ENCODE measurements around the gene FOXP1.
A peak's percentile ranks its signal among the peaks of the same experiment; 100 is the strongest.

FOXP1 gene

GRCh38 chr3:71392251-71392650 is 191.3 kb downstream of the FOXP1 start:
- no peak for DNase-seq

- no peak for DNase-seq
Observed at GRCh38 chr3:71391361-71391760, 192.2 kb downstream of the FOXP1 start.

GRCh38 chr3:71389911-71390573 is 193.5 kb downstream of the FOXP1 start:
- DNase-seq: peak; percentile 34 to 35

- DNase-seq: no peak
Observed at GRCh38 chr3:71389191-71389590, 194.3 kb downstream of the FOXP1 start.

- no peak for DNase-seq
Observed at GRCh38 chr3:71388535-71389120, 194.9 kb downstream of the FOXP1 start.

- DNase-seq: no peak
Observed at GRCh38 chr3:71387586-71387985, 195.9 kb downstream of the FOXP1 start.

- DNase-seq: no peak
Observed at GRCh38 chr3:71384837-71385716, 198.5 kb downstream of the FOXP1 start.

- no peak for DNase-seq
Observed at GRCh38 chr3:71384388-71384787, 199.1 kb downstream of the FOXP1 start.

- DNase-seq: no peak
Observed at GRCh38 chr3:71380096-71380495, 203.4 kb downstream of the FOXP1 start.

- no peak for DNase-seq
Observed at GRCh38 chr3:71378509-71378908, 205.0 kb downstream of the FOXP1 start.

- DNase-seq: no peak
Observed at GRCh38 chr3:71376911-71377310, 206.6 kb downstream of the FOXP1 start.

- DNase-seq: no peak
Observed at GRCh38 chr3:71376503-71376902, 207.0 kb downstream of the FOXP1 start.

GRCh38 chr3:71374582-71374981 is 208.9 kb downstream of the FOXP1 start:
- DNase-seq: no peak

- DNase-seq: no peak
Observed at GRCh38 chr3:71372911-71373637, 210.5 kb downstream of the FOXP1 start.

GRCh38 chr3:71372241-71372768 is 211.2 kb downstream of the FOXP1 start:
- no peak for DNase-seq

GRCh38 chr3:71371282-71371681 is 212.2 kb downstream of the FOXP1 start:
- DNase-seq: no peak

GRCh38 chr3:71370467-71370866 is 213.1 kb downstream of the FOXP1 start:
- no peak for DNase-seq

- no peak for DNase-seq
Observed at GRCh38 chr3:71369701-71370391, 213.7 kb downstream of the FOXP1 start.

GRCh38 chr3:71366988-71367604 is 216.4 kb downstream of the FOXP1 start:
- DNase-seq: no peak

GRCh38 chr3:71361334-71361890 is 222.1 kb downstream of the FOXP1 start:
- no peak for DNase-seq

- peak in 1 of 2 donors; percentile 47 for DNase-seq
Observed at GRCh38 chr3:71360764-71361163, 222.8 kb downstream of the FOXP1 start.

Data from stimulated activated CD4-positive, alpha-beta T cell treated with anti-CD3 and anti-CD28 coated beads, Interleukin-2, amount 100 ng/mL, for 24 hours (primary cell).